Right cardiac atrium (tissue), 5 donors: ENCODE measurements around the gene PXDN. TPM values are rescaled to one million over a fixed set of nuclear protein-coding genes. Genes with fewer than 3 reads are reported as not detected.
A peak's percentile ranks its signal among the peaks of the same experiment; 100 is the strongest.
"Not testable (repeated sequence)": the region's sequence is repeated elsewhere in the genome, so short reads cannot be mapped to it uniquely, and the experiment has no call there.

Experiments
- ATAC-seq, 2 donors: fragments of 200-7000 bp; cut with Tn5 transposase; one replicate each; pipeline versions ENCODE4 v1.8.0 to v1.9.1; 2020; ENCODE audit warnings: moderate library complexity in 2 of 2, mild to moderate bottlenecking in 1 of 2
- DNase-seq, 3 donors: peaks; one replicate each; pipeline ENCODE4 v3.0.0-alpha.2; 2020
- H3K27ac ChIP-seq: one replicate; pipeline ENCODE4 v1.5.1; 2013; ENCODE audit warnings: mild to moderate bottlenecking, low read length, control low read depth, moderate library complexity
- H3K27me3 ChIP-seq: one replicate; pipeline ENCODE4 v1.6.1; 2013; ENCODE audit not compliant: control insufficient read depth, insufficient read depth
- H3K4me1 ChIP-seq: one replicate; pipeline ENCODE4 v1.6.1; 2013; ENCODE audit warnings: low read length; ENCODE audit not compliant: control insufficient read depth, insufficient read depth
- H3K4me3 ChIP-seq: one replicate; pipeline ENCODE4 v1.5.1; 2013; ENCODE audit warnings: low read length, control low read depth
- H3K9me3 ChIP-seq: one replicate; pipeline ENCODE4 v1.6.1; 2013; ENCODE audit warnings: low read length; ENCODE audit not compliant: control insufficient read depth
- WGBS: extraction: QIAGEN DNeasy Blood & Tissue Kit; methylation state at CpG from one replicate; pipeline ENCODE4 v1.1.7; 2013; 5-methylcytosine and 5-hydroxymethylcytosine counted together
- intact Hi-C, 4 donors: fragments of 100-400 bp; cut with DNase I; formaldehyde crosslinking; loops; one replicate each; pipeline versions ENCODE4 v1.11.0 to v1.14.0; 2022 to 2023
- polyA plus RNA-seq: library from polyadenylated mRNA; stranded (reverse); fragments of 200-250 nt; gene quantifications from one replicate; pipeline ENCODE4 v1.2.3, GENCODE V29; 2013
- total RNA-seq, 4 donors: library from RNA; stranded (reverse); fragmentation: NEBNext Ultra II Directional; extraction: Animal tissue kit (Norgen Biotek cat#: 25700); gene quantifications; one replicate each; pipeline ENCODE4 v1.2.1, GENCODE V29; 2021
- donor health status: healthy with polysubstance abuse.
- donor health status: DM: no; HTN: yes; CAD: no.
- donor health status: DM: no; HTN: no; CAD: no.
- donor health status: DM: no; HTN: yes; CAD: no; lungs with severe emphysema.
- donor health status: DM: yes; HTN: yes; CAD: no.

The PXDN gene
- total and polyA plus RNA-seq, 5 donors = 7.6 to 40.7 (median 18.7) TPM

DNA sequence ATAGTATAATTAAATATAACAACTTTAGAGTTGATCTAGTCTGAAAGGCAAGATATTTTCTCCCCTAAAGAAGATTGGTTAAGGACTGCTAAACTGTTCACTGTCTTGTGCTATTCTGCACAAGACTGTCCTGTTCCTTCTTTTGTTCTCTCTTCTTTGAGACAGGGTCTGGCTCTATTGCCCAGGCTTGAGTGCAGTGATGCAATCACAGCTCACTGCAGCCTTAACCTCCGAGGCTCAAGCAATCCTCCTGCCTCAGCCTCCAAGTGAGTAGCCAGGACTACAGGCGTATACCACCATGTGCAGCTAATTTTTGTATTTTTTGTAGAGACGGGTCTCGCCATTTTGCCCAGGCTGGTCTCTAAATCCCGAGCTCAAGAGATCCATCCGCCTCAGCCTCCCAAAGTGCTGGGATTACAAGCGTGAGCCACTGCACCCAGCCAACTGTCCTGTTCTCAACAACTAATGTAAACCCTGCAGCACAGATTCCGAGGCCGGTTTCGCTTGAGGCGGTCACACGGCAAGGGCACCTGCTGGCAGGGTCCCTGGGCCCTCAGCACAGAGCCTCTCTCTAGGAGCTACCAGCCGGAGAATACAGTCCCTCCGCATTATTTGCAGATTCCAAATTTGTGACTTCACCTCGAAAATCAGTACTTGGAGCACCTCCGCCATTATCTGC lies 16.4 kb downstream of the PXDN start:
- Histone ChIP-seq H3K27ac (no peak overlapping the region), H3K4me3 (no peak overlapping the region), H3K27me3 (no peaks in the 10 kb centered on the region), H3K9me3 (no peaks in the 10 kb centered on the region), H3K4me1 (peaks cover 16% of the 10 kb centered on the region)
- WGBS = 95% methylated on average over 16 of the region's 16 CpGs
- peak in 1 of 3 donors; percentile 30 for DNase-seq
- no peak for ATAC-seq
- intact Hi-C loops = no loop called here

DNA sequence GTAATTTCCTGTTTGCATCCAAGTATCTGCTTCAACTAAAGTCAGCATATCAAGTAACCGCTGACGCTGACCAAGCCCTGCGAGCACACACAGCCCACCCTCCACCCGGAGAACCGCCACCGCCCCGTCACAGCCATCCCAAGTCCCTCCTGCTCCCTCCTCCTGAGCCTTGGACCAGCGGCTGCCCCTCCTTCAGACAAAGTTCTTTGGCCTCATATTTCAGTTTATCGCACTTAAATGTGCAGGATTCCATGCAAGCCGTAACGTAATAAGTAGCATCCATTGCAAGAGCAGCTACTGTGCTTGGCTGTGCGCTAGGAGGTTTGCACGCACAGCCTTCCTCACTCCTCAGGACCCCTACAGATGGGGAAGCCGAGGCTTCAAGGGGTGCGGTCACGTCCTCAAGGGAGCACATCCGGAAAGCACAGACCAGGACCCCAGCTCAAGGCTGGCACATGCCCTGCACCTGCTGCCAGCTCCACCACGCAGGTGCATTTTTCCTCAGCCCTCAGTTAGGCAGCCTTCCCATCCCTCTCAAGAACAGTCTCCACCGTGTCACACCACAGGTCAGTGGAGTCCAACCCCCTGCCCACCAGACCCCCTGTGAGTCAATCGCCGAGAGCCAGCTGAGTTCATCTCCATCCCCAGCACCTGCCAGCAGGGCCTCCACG lies 17.1 kb downstream of the PXDN start:
- 51% methylated on average over 22 of the region's 22 CpGs for WGBS
- peaks cover 19% of the 10 kb centered on the region for H3K4me1 ChIP-seq
- H3K27ac ChIP-seq = no peak overlapping the region
- no peaks in the 10 kb centered on the region for H3K9me3 ChIP-seq
- H3K4me3 ChIP-seq = no peak overlapping the region
- no peaks in the 10 kb centered on the region for H3K27me3 ChIP-seq
- DNase-seq (peak; percentile 34 to 80 (median 79)), ATAC-seq (peak; percentile 53 to 62)
- intact Hi-C loops = no loop called here

DNA sequence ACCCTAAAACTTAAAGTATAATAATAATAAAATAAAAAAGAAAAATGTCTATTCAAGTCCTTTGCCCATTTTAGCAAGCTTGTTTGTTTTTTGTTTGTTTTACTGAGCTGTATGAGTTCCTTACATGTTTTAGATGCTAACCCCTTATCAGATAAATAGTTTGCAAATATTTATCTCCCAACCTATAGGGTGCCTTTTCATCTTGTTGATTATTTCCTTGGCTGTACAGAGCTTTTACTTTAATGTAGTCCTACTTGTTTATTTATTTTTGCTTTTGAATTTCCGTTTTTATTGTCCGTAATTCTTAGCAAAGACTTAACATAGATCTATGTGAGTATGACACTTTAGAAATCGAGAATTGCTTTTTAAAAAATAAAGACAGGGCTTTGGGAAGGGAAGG lies 17.8 kb downstream of the PXDN start:
- intact Hi-C loops = no loop called here
- peaks cover 20% of the 10 kb centered on the region for H3K4me1 ChIP-seq
- H3K27me3 ChIP-seq = no peaks in the 10 kb centered on the region
- no peak overlapping the region for H3K4me3 ChIP-seq
- H3K9me3 ChIP-seq = no peaks in the 10 kb centered on the region
- H3K27ac ChIP-seq = no peak overlapping the region
- DNase-seq (no peak), ATAC-seq (no peak)
- WGBS = 53% methylated on average over 3 of the region's 3 CpGs

DNA sequence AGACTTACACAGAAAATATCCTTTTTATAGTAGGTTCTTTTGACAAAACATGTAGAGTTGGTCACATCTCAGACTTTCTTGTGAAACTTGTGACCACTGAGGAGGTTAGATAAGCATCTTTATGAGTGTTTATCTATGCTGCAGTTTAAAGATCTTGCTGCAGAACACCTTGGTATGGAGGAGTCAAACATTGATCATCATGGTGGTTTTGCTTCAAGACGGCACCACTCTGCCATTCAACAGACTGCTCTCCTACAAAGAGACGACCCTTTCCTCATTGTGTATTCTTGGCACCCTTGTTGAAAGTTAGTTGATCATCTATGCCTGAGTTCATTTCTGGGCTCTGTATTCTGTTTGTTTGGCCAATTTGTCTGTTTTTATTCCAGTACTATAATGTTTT lies 20.0 kb downstream of the PXDN start:
- ATAC-seq, H3K9me3 ChIP-seq, H3K27ac ChIP-seq, H3K27me3 ChIP-seq, intact Hi-C loops, DNase-seq, H3K4me3 ChIP-seq: not testable (repeated sequence)
- peaks cover 15% of the 10 kb centered on the region for H3K4me1 ChIP-seq
- WGBS = 83% methylated on average over 2 of the region's 2 CpGs

DNA sequence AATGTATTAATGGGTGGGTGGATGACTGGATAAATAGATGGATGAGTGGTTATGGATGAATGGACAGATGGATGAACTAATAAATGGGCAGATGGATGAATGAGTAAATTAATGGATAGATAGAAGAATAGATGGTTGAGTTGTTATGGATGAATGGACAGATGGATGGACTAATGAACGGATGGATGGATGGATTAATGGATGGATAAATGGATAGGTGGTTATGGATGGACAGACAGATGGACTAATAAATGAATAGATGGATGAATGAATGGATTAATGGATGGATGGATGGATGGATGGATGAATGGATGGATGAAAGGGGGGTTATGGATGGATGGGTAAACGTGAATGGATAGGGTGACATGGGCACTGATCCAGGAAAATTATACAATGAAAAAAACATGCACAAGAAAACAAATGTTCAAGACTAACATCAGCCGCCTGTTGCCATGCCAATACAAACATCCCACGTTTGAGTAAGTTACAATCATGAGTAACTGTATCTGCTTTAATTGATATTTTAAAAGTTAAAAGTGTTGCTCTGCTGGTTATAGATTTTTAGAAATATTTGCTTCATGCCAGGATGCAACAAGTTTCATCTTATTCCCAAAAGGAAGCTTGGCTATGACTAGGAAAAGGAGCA lies 20.8 kb downstream of the PXDN start:
- WGBS = 62% methylated on average over 4 of the region's 4 CpGs
- Histone ChIP-seq H3K27ac (no peak overlapping the region), H3K4me3 (no peak overlapping the region), H3K4me1 (peaks cover 11% of the 10 kb centered on the region), H3K27me3 (no peaks in the 10 kb centered on the region), H3K9me3 (no peaks in the 10 kb centered on the region)
- intact Hi-C loops = no loop called here
- no peak for ATAC-seq
- DNase-seq = no peak

DNA sequence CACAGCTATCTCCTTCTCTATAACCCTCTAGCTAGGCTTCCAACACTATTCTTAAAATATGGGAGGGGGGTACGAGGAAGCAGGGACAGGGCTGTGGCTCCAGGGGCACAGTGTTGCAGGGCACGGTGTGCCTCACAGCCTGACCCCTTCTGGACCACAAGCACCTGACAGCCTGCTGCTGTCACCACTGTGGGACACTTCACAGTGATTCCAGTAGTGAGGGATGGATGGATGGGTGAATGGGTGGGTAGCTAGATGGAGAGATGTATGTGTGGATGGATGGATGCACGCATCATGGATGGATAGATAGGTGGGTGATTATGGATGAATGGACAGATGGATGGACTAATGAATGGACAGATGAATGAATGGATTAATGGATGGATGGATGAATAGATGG lies 21.6 kb downstream of the PXDN start:
- WGBS = 89% methylated on average over 3 of the region's 3 CpGs
- no peaks in the 10 kb centered on the region for H3K9me3 ChIP-seq
- DNase-seq (no peak), ATAC-seq (no peak)
- H3K4me3 ChIP-seq = no peak overlapping the region
- intact Hi-C loops = no loop called here
- no peaks in the 10 kb centered on the region for H3K27me3 ChIP-seq
- no peak overlapping the region for H3K27ac ChIP-seq
- peaks cover 10% of the 10 kb centered on the region for H3K4me1 ChIP-seq

DNA sequence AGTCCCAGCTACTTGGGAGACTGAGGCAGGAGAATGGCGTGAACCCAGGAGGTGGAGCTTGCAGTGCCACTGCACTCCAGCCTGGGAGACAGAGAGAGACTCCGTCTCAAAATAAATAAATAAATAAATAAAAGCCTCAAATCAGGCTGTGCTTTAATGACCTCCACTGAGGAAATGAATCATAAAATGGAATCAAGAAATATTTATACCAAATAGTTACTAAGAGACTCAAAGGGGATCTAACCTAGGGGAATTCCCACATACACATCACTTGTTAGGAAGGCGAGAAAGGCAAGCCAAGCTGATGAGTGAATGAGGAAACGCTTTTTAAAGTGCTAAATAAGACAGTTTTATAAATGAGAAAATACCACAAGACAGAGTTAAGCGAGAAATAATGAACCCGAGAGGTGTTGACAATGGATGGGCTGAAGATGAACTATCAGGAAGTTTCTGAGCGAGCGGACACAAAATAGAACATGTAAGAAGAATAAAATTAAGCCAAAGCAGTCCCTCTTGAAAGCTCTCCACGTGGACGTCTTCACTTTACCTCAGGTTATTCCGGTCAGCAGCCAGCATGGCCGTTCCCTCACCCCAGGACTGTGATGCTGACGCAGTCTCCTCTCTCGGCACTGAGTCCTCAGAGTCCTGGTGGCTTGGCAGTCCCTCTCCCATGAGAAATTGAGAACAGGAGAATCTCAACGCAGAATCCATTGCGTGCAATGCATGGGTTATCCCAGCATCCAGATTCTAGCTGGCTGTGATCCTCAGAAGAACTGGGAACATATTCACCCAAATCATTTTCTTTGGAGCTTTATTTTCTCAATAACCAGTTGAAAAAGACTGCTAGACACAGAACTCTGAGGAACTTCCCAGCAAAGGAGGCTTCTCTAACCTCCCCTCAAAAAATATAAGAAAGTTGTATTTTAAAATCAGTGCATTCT lies 22.3 kb downstream of the PXDN start:
- Histone ChIP-seq H3K27ac (peak overlapping the region; percentile 90), H3K27me3 (no peaks in the 10 kb centered on the region), H3K4me1 (peaks cover 10% of the 10 kb centered on the region), H3K4me3 (no peak overlapping the region), H3K9me3 (no peaks in the 10 kb centered on the region)
- intact Hi-C loops = no loop called here
- WGBS = 61% methylated on average over 16 of the region's 16 CpGs
- ATAC-seq (peak in 1 of 2 donors; percentile 25), DNase-seq (no peak)

DNA sequence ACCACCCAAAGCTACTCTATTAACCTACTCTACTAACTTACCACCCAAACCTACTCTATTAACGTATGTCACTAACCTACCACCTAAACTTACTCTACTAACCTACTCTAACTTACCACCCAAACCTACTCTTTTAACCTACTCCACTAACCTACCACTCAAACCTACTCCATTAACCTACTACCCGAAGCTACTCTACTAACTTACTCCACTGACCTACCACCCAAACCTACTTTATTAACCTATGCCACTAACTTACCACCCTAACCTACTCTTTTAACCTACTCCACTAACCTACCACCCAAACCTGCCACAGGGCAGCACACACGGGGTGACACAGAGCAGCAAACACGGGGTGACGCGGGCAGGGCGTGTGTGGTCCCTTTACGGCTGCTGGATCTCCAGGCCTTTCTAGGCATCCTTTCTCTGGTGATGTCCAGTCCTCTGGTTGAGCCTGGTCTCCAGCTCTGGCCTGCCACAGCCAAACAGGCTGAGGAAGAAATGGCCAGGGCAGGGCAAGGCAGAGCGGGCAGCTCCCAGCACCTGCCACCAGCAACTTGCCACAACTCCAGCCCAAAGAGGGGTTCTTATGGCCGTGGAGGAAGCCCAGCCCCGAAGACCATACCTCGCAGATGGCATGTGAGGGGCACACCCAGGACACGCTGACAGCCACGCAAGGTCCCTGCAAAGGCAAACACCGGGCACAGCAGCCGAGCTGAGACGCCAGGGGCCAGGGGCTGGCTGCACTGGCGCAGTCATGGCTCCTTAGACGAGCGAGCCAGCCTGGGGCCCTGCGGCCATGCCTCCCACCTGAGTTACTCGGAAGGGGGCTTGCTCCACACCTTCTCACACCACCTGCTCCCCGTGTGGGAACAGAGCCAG lies 25.7 kb downstream of the PXDN start:
- no peaks in the 10 kb centered on the region for H3K27me3 ChIP-seq
- no peak overlapping the region for H3K27ac ChIP-seq
- H3K4me3 ChIP-seq = no peak overlapping the region
- no peak for DNase-seq
- no peaks in the 10 kb centered on the region for H3K9me3 ChIP-seq
- no peak for ATAC-seq
- peaks cover 17% of the 10 kb centered on the region for H3K4me1 ChIP-seq
- intact Hi-C loops = no loop called here
- WGBS = 95% methylated on average over 23 of the region's 23 CpGs

DNA sequence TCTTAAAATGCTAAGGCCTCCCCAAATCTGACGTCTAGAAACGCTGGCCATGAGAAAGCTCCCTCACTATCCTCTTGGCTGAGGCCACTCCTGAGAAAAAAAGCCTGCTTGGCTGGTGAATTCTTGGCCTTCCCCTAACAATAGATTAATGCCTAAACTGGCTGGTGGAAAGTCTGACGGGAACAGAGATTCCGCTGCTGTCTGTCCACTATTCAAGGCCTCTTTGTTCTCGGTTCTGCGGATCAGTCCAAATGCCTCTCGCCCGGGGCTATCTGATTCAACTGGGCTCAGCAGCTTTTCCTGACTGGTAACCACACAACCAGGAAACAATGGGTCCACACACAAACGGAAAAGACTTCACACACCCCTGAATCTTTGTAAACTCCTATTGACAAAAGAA lies 27.2 kb downstream of the PXDN start:
- intact Hi-C loops = no loop called here
- peak; percentile 68 to 81 (median 73) for DNase-seq
- Histone ChIP-seq H3K9me3 (no peaks in the 10 kb centered on the region), H3K27ac (peak overlapping the region; percentile 71), H3K27me3 (no peaks in the 10 kb centered on the region), H3K4me1 (peaks cover 14% of the 10 kb centered on the region), H3K4me3 (no peak overlapping the region)
- peak; percentile 81 to 88 for ATAC-seq
- 38% methylated on average over 9 of the region's 9 CpGs for WGBS

DNA sequence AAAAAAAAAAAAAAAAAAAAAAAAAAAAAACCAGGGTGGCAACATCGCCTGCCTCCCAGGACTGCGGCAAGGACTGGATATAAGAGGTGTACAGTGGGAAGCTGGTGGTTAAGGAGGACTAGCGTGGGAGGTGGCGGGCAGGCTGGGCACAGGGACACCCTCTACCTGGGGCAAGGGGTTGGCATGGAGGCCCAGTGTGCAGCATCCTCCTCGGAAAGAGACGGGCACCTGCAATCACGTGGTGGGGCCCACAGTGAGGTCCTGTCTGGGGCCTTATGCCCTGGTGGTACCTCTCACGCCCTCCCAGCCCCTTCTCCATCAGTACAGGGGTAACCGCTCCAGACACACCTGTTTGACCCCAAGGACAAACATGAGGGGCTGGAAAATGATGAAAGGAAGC lies 27.9 kb downstream of the PXDN start:
- intact Hi-C loops = no loop called here
- 94% methylated on average over 9 of the region's 9 CpGs for WGBS
- Histone ChIP-seq H3K27me3 (no peaks in the 10 kb centered on the region), H3K4me1 (peaks cover 14% of the 10 kb centered on the region), H3K9me3 (no peaks in the 10 kb centered on the region), H3K27ac (peak overlapping the region; percentile 71), H3K4me3 (no peak overlapping the region)
- ATAC-seq = no peak
- DNase-seq = no peak
